ENCODE results near the gene MAPKAPK5. TPM values are rescaled to one million over a fixed set of nuclear protein-coding genes. Genes with fewer than 3 reads are reported as not detected.

Gene MAPKAPK5
- total and polyA plus RNA-seq, 2 experiments from 2014 or later: 41.5 to 77.0 TPM

DNA sequence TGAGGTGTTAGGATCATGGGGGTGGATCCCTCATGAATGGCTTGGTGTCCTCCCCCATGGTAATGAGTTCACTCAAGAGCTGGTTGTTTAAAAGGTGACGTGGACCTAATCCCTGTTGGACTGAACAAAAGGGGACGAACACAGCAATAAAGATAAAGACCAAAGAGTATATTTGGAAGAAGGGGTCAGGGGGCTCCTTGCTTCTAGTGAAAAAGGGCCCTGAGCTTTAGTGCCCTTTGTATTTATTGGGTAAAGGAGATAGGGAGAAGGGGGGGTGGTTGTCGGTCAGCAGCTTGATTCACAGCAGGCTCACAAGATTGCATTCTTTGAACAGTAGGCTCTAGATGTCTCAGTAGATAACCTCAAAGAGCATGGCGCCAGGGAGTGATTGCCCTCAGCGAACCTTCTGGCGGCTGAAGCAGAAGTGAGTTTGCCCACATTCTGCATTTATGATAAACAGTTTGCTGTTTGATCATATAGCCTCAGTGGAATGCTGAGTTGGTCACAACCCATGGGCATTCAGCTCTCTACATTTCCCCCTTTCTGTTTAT lies 25.9 kb upstream of the MAPKAPK5 start:
- no peaks in the 10 kb centered on the region for H3K9me2 ChIP-seq (ENCODE audit: insufficient read depth)
- Mint-ChIP-seq H3K36me3 (ENCODE audit: low read depth) (peaks cover 10% of the 10 kb centered on the region; the same call in 2 of the 3 replicates), H3K9me3 (peaks cover 12% of the 10 kb centered on the region; the same call in 2 of the 3 replicates), H3K4me3 (no peak overlapping the region), H3K4me1 (peaks cover 17% of the 10 kb centered on the region), H3K27me3 (ENCODE audit: insufficient read depth, low read depth, poor library complexity) (peaks cover 2% of the 10 kb centered on the region), H3K27ac (no peak overlapping the region)
- TF ChIP-seq, protein P1, sequence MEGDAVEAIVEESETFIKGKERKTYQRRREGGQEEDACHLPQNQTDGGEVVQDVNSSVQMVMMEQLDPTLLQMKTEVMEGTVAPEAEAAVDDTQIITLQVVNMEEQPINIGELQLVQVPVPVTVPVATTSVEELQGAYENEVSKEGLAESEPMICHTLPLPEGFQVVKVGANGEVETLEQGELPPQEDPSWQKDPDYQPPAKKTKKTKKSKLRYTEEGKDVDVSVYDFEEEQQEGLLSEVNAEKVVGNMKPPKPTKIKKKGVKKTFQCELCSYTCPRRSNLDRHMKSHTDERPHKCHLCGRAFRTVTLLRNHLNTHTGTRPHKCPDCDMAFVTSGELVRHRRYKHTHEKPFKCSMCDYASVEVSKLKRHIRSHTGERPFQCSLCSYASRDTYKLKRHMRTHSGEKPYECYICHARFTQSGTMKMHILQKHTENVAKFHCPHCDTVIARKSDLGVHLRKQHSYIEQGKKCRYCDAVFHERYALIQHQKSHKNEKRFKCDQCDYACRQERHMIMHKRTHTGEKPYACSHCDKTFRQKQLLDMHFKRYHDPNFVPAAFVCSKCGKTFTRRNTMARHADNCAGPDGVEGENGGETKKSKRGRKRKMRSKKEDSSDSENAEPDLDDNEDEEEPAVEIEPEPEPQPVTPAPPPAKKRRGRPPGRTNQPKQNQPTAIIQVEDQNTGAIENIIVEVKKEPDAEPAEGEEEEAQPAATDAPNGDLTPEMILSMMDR (conservative IDR thresholded peaks at IDR 0.05; ENCODE audit: low read depth in 2 of 2): no peak
- TF ChIP-seq ZNF114 (CRISPR knock-in tag; IDR thresholded peaks at IDR 0.05) (no peak), EZH2phosphoT487 (IDR thresholded peaks at IDR 0.05; ENCODE audit: unreplicated experiment) (no peak), ZNF331 (CRISPR knock-in tag; IDR thresholded peaks at IDR 0.05; ENCODE audit: low read depth) (no peak), CREB1 (CRISPR knock-in tag; IDR thresholded peaks at IDR 0.05; ENCODE audit: low read depth) (no peak), NANOG (IDR thresholded peaks at IDR 0.05; ENCODE audit: borderline replicate concordance) (no peak), STAT1 (IDR thresholded peaks at IDR 0.05; ENCODE audit: unreplicated experiment) (no peak), POLR2AphosphoS5 (IDR thresholded peaks at IDR 0.05; ENCODE audit: low read depth) (no peak), JUNB (IDR thresholded peaks at IDR 0.05; ENCODE audit: unreplicated experiment) (no peak), EZH2 (IDR thresholded peaks at IDR 0.05; ENCODE audit: low read depth, unreplicated experiment) (no peak)
- TF ChIP-seq, protein P2, sequence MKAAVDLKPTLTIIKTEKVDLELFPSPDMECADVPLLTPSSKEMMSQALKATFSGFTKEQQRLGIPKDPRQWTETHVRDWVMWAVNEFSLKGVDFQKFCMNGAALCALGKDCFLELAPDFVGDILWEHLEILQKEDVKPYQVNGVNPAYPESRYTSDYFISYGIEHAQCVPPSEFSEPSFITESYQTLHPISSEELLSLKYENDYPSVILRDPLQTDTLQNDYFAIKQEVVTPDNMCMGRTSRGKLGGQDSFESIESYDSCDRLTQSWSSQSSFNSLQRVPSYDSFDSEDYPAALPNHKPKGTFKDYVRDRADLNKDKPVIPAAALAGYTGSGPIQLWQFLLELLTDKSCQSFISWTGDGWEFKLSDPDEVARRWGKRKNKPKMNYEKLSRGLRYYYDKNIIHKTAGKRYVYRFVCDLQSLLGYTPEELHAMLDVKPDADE (IDR thresholded peaks at IDR 0.05): no peak
- TF ChIP-seq, protein P3, sequence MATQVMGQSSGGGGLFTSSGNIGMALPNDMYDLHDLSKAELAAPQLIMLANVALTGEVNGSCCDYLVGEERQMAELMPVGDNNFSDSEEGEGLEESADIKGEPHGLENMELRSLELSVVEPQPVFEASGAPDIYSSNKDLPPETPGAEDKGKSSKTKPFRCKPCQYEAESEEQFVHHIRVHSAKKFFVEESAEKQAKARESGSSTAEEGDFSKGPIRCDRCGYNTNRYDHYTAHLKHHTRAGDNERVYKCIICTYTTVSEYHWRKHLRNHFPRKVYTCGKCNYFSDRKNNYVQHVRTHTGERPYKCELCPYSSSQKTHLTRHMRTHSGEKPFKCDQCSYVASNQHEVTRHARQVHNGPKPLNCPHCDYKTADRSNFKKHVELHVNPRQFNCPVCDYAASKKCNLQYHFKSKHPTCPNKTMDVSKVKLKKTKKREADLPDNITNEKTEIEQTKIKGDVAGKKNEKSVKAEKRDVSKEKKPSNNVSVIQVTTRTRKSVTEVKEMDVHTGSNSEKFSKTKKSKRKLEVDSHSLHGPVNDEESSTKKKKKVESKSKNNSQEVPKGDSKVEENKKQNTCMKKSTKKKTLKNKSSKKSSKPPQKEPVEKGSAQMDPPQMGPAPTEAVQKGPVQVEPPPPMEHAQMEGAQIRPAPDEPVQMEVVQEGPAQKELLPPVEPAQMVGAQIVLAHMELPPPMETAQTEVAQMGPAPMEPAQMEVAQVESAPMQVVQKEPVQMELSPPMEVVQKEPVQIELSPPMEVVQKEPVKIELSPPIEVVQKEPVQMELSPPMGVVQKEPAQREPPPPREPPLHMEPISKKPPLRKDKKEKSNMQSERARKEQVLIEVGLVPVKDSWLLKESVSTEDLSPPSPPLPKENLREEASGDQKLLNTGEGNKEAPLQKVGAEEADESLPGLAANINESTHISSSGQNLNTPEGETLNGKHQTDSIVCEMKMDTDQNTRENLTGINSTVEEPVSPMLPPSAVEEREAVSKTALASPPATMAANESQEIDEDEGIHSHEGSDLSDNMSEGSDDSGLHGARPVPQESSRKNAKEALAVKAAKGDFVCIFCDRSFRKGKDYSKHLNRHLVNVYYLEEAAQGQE (IDR thresholded peaks at IDR 0.05; ENCODE audit: unreplicated experiment): no peak
- TF ChIP-seq, protein P4, sequence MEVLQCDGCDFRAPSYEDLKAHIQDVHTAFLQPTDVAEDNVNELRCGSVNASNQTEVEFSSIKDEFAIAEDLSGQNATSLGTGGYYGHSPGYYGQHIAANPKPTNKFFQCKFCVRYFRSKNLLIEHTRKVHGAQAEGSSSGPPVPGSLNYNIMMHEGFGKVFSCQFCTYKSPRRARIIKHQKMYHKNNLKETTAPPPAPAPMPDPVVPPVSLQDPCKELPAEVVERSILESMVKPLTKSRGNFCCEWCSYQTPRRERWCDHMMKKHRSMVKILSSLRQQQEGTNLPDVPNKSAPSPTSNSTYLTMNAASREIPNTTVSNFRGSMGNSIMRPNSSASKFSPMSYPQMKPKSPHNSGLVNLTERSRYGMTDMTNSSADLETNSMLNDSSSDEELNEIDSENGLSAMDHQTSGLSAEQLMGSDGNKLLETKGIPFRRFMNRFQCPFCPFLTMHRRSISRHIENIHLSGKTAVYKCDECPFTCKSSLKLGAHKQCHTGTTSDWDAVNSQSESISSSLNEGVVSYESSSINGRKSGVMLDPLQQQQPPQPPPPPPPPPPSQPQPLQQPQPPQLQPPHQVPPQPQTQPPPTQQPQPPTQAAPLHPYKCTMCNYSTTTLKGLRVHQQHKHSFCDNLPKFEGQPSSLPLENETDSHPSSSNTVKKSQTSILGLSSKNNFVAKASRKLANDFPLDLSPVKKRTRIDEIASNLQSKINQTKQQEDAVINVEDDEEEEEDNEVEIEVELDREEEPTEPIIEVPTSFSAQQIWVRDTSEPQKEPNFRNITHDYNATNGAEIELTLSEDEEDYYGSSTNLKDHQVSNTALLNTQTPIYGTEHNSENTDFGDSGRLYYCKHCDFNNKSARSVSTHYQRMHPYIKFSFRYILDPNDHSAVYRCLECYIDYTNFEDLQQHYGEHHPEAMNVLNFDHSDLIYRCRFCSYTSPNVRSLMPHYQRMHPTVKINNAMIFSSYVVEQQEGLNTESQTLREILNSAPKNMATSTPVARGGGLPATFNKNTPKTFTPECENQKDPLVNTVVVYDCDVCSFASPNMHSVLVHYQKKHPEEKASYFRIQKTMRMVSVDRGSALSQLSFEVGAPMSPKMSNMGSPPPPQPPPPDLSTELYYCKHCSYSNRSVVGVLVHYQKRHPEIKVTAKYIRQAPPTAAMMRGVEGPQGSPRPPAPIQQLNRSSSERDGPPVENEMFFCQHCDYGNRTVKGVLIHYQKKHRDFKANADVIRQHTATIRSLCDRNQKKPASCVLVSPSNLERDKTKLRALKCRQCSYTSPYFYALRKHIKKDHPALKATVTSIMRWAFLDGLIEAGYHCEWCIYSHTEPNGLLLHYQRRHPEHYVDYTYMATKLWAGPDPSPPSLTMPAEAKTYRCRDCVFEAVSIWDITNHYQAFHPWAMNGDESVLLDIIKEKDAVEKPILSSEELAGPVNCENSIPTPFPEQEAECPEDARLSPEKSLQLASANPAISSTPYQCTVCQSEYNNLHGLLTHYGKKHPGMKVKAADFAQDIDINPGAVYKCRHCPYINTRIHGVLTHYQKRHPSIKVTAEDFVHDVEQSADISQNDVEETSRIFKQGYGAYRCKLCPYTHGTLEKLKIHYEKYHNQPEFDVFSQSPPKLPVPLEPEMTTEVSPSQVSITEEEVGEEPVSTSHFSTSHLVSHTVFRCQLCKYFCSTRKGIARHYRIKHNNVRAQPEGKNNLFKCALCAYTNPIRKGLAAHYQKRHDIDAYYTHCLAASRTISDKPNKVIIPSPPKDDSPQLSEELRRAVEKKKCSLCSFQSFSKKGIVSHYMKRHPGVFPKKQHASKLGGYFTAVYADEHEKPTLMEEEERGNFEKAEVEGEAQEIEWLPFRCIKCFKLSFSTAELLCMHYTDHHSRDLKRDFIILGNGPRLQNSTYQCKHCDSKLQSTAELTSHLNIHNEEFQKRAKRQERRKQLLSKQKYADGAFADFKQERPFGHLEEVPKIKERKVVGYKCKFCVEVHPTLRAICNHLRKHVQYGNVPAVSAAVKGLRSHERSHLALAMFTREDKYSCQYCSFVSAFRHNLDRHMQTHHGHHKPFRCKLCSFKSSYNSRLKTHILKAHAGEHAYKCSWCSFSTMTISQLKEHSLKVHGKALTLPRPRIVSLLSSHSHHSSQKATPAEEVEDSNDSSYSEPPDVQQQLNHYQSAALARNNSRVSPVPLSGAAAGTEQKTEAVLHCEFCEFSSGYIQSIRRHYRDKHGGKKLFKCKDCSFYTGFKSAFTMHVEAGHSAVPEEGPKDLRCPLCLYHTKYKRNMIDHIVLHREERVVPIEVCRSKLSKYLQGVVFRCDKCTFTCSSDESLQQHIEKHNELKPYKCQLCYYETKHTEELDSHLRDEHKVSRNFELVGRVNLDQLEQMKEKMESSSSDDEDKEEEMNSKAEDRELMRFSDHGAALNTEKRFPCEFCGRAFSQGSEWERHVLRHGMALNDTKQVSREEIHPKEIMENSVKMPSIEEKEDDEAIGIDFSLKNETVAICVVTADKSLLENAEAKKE (CRISPR knock-in tag; IDR thresholded peaks at IDR 0.05): no peak
- no peak overlapping the region for H3K27ac ChIP-seq (ENCODE audit: low read depth)
- ATAC-seq (no peak), DNase-seq (ENCODE audit: low spot score) (no peak)
- no peaks in the 10 kb centered on the region for H3K36me3 ChIP-seq (ENCODE audit: insufficient read depth)
- no peaks in the 10 kb centered on the region for H3K27me3 ChIP-seq (ENCODE audit: insufficient read depth)
- H3K4me3 ChIP-seq: no peak overlapping the region
- no peaks in the 10 kb centered on the region for H3K79me2 ChIP-seq (replicated peaks; ENCODE audit: insufficient read depth)
- no peaks in the 10 kb centered on the region for H3K4me1 ChIP-seq (ENCODE audit: insufficient read depth)
- H2AFZ ChIP-seq: no peak overlapping the region
- H4K20me1 ChIP-seq (replicated peaks; ENCODE audit: insufficient read depth): no peaks in the 10 kb centered on the region
- no peak overlapping the region for H3K4me2 ChIP-seq
- H3F3A ChIP-seq (replicated peaks; ENCODE audit: low read depth): no peaks in the 10 kb centered on the region
